ENCODE data around the gene OR13D1.
A peak's percentile ranks its signal among the peaks of the same experiment; 100 is the strongest.
"Not testable (repeated sequence)": the region's sequence is repeated elsewhere in the genome, so short reads cannot be mapped to it uniquely, and the experiment has no call there.

Gene OR13D1, protein sequence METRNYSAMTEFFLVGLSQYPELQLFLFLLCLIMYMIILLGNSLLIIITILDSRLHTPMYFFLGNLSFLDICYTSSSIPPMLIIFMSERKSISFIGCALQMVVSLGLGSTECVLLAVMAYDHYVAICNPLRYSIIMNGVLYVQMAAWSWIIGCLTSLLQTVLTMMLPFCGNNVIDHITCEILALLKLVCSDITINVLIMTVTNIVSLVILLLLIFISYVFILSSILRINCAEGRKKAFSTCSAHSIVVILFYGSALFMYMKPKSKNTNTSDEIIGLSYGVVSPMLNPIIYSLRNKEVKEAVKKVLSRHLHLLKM

GRCh38 chr9:104694218-104694617, at the start of gene OR13D1:
OR13D1 (plus strand) TSS chr9:104694518; CDS start chr9:104694518, 0 bp downstream.
- DNase-seq, result no peak

DNA sequence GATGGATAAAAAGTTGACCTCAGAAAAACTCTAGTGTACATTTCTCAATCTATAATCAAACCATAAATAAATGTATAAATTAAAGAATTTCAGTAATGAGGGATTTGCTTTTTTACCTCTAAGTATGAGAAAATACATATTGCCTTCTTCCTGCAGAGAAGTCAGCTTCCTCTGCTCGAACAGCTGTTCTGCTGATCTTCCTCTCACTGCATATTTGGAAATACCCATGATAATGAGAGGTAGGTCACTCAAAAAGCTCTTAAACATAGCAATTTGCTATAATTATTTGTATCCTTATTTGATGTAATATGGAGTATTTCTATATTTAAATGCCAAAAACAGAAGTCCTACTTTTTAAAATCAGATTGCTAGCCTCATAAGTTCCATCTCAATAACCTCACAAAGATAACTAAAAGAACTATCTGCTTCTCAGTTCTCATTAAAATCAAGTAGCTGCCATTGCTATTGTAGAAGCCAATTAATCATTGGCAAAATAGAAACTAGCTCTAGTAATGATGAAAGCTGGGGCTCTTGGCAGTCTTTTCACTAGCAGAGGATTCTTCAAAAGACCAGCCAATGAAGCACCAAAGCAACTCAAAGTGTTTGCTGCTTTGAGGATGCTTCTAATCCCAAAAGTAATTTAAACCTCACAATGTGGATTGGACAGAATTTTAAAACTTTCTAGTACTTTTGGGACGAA, 35.7 kb upstream of the OR13D1 start:
- DNase-seq, result no peak

GRCh38 chr9:104675611-104676010, 18.7 kb upstream of the OR13D1 start:
- no peak for DNase-seq

- peak; percentile 49 to 82 for DNase-seq
These were observed 11.7 kb upstream of the OR13D1 start for GRCh38 chr9:104682642-104683041.

- DNase-seq, result no peak
These were observed 8.2 kb upstream of the OR13D1 start for GRCh38 chr9:104686081-104686480.

- no peak for DNase-seq
These were observed 6.0 kb downstream of the OR13D1 start for GRCh38 chr9:104700306-104700705.

DNA sequence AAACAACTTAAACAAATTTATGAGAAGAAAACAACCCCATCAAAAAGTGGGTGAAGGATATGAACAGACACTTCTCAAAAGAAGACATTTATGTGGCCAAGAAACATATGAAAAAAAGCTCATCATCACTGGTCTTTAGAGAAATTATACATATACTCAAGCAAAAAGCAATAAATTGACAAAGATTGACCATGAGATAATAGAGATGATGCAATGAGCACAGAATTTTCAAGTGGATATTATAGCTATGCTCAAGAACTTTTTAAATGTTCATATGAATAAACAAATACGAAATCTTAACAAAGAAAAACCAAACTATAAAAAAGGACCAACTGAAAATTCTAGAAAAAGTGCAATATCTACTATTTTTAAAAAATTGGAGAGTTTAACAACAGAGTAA, 14.4 kb downstream of the OR13D1 start:
- DNase-seq, result not testable (repeated sequence)

GRCh38 chr9:104711604-104712003, 17.3 kb downstream of the OR13D1 start:
- DNase-seq, result no peak

GRCh38 chr9:104725014-104725413, 30.7 kb downstream of the OR13D1 start:
- DNase-seq, result peak in 1 of 2 experiments; percentile 39

DNA sequence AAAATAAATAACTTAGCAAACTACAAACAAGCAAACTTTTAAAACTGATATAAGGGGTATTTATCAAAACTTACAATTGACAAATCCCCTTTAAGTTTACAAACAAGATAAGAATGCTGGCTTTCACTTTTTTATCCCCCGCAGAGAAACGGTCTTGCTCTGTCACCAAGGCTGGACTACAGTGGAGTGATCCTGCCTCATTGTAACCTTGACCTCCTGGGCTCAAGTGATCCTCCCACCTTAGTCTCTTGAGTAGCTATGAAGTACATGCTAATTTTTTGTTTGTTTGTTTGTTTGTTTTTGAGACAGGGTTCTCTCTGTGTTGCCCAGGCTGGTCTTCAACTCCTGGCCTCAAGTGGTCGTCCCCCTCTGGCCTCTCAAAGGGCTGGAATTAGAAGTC, 44.1 kb downstream of the OR13D1 start:
- DNase-seq, result no peak

GRCh38 chr9:104740621-104741020, 46.3 kb downstream of the OR13D1 start:
- DNase-seq, result no peak

DNA sequence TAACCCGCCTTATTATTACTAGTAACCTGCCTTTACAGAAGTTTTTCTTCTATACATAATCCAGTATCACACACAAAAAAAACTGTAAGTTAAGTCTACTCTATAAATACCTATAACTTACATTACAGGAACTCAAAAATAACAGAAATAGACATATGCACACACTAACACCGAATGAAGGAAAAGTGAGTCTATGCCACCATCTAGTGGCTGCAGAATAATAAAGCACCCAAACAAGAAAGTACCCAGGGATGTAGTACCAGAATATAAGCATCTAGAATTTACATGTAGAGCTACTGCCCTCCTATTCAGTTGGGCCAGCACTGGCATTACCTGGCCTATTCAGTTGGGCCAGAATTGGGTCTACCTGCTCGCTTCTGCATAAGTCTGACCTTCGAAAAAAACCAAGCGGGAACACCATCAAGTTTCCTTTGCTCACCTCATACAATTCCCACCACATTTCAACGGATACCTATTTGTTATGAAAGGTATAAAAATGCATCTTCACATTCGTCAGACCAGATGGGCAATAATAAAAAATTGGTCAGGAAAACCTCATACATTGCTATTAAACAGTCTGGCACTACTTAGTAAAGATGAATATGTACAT, 49.2 kb downstream of the OR13D1 start:
- DNase-seq, result peak; percentile 64 to 78

Data from NCI-H524 (cell line).